Limb (tissue), 2 donors: ENCODE data around the gene PIEZO1.
"Not testable (repeated sequence)": the region's sequence is repeated elsewhere in the genome, so short reads cannot be mapped to it uniquely, and the experiment has no call there.

ENCODE experiments used
- DNase-seq, 2 donors: peaks; one replicate each; pipeline ENCODE4 v3.0.0-alpha.2; 2016; ENCODE audit errors: extremely low spot score in 2 of 2

PIEZO1 gene

GRCh38 chr16:88785106-88785924 is at the start of gene PIEZO1:
PIEZO1 (minus strand) TSS chr16:88785220; CDS start chr16:88784964, 256 bp downstream.
- DNase-seq, result peak in 1 of 2 donors; percentile 76

DNA sequence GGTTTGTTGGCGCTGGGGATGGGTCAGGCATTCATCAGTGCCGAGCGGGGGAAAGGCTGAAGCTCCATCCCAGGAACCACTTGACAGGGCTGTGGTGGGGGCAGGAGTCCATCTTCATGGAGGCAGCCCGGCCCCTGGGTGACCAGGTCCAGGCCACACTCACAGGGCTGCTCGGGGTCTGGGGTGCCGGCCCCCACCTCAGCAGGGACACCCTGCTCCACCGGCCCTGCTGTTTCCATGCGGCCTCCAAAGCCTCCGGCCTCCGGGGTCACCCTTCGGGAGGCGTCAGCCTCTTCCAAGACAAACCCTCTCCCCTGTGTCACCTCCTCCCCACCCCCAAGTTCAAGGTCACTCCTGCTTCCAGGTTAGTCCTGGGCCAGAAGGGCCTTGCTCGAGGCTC is 49.6 kb upstream of the PIEZO1 start:
- no peak for DNase-seq

DNA sequence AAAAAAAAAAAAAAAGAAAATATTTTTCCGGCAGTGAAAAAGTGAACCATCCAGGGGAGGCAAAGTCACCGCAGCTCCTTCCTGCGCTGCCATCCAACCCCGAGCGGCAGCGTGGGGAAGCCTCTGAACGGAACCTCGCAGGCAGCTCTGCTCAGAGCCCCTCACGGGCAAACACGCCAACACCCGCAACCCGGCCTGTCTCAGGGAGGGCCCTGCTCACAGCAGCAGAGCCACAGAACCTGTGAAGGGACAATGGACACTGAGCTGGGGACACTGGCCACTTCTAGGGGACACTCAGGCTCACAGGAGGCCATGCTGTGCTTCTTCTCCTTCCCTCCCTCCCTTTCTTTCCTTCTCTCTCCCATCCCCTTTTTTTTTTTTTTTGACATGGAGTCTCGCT is 48.1 kb upstream of the PIEZO1 start:
- no peak for DNase-seq

GRCh38 chr16:88831838-88832237 is 46.8 kb upstream of the PIEZO1 start:
- DNase-seq, result no peak

DNA sequence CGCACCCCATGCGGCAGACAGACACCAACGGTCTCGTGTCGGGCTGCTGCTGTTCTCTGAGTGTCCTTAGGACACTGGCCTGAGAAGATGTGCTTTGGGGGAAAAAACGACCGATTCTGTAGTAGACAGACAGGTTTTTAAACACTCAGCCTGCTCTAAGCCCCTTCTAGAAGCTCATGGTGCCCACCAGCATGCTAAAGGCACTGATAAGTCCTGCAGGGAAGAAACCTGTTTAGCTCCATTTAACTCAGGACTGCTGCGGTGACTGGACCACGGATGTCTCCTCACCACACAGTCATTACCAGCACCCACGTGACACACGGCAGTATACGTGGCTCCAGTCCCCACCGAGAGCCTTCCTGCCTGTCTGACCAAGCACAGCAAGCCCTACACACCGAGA is 45.8 kb upstream of the PIEZO1 start:
- DNase-seq, result no peak

DNA sequence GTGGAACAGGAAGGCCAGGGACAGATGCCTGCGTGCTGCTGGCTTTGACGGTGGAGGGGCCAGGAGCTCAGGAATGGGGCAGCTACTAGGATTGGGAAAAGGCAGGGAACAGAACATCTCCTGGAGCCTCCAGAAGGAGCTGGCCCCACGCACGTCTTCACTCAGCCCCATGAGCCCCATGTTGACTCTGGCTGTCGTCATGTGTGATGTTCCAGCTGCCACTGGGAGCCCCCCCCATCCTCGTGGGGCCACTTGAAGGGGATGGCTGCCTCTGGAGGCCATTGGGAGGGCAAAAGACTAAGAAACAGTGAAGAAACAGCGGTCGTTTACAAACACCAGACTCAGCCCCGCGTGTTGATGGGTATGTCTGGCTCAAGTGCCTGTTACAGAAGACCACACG is 45.2 kb upstream of the PIEZO1 start:
- DNase-seq, result no peak

DNA sequence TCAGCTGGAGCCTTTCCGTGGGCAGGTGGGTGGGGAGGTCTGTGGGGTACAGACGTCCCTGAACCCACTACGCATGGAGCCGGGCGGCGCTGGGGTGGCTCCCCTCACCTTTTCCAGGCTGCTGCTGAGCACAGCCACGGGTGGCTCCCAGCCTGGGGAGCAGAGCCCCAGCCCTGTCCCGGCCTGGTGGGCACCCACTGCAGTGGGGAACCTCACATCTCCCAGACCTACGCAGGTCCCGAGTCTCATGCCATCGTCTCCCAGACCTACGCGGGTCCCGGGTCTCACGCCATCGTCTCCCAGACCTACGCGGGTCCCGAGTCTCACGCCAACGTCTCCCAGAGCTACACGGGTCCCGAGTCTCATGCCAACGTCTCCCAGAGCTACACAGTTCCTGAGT is 43.7 kb upstream of the PIEZO1 start:
- DNase-seq, result no peak

GRCh38 chr16:88827727-88828126 is 42.7 kb upstream of the PIEZO1 start:
- DNase-seq, result no peak

- DNase-seq, result no peak
Measured at GRCh38 chr16:88826070-88826840, 41.2 kb upstream of the PIEZO1 start.

GRCh38 chr16:88825146-88825545 is 40.1 kb upstream of the PIEZO1 start:
- no peak for DNase-seq

DNA sequence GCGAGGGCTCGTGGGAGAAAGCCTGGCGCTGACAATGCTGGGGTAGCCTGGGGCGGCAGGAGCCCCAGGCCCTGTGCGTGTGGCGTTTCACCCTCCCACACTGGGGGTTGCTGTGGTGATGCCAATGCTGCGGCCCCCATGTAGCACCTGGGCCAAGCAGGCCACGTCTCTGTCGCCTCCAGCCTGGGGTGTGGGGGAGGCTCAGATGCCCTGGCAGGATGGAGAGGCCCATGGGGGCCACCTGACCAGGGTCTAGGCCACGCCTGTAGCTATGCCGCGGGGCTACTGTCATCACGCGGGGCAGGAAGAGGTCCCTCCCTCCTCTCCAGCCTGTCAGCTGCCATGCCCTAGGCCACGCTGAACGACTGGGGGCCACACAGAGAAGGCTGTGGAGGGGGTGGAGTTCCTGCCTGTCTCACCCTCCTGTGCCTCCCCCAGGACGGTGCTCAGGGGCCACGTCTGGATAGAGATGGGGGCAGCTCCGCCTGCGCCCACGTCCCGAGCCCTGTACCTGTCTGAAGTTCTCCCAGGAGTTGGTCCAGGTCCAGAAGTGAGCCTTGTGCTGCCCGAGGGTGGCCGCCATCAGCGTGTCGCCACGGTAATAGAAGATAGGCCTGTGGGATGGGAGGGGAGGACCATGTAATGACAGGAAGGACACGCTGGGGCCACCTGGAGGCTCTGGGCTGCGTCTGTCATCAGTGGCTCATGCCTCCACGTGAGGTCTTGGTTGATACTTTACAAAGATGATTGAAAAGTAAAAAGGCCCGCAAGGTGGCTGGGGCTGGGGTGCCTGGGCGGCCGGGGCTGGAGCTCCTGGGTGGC is 39.4 kb upstream of the PIEZO1 start:
- DNase-seq, result no peak

DNA sequence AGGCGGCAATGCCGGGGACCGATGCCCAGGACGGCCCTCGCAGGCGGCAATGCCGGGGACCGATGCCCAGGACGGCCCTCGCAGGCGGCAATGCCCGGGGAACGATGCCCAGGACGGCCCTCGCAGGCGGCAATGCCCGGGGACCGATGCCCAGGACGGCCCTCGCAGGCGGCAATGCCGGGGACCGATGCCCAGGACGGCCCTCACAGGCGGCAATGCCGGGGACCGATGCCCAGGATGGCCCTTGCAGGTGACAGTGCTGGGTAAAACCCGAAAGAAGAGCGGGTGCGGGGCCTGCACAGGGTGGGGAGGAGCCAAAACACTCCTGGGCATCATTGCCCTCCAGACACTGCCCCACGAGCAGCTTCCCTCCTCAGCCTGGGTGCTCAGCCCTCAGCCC is 38.6 kb upstream of the PIEZO1 start:
- not testable (repeated sequence) for DNase-seq

DNA sequence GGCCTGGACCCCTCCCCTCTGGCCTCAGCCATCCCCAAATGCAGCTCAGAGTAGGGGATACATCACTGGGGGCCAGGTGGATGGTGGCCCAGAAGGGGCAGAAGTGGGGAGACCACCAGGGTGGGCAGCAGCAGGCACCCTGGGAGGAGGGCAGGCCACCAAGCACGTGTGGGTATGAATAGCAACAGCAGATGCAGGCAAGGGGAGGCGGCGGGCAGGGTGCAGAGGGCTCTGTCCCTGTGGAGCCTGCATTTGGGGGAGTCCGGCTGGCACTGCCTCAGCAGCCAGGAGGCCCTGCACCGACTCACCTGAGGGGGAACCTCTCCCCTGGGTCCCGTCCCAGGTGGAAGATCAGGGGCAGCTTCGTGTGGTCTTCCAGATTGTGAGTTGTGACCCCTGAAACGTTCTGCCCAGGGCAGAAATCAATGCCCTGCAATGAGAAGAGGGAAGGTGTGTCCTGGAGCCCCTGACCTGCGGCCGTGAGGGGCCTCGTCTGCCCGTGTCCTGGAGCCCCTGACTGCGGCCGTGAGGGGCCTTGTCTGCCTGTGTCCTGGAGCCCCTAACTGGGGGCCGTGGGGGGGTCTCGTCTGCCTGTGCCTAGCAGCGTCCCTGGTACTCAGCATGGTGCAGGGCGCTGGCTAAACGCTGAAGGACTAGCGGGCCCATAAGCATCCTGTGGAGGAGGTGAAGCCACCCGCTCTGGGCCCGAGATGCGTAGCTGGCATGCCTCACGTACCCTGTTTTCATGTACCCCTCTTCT is 37.4 kb upstream of the PIEZO1 start:
- DNase-seq, result no peak

GRCh38 chr16:88821168-88821850 is 36.3 kb upstream of the PIEZO1 start:
- DNase-seq, result no peak

GRCh38 chr16:88820385-88821025 is 35.5 kb upstream of the PIEZO1 start:
- DNase-seq, result no peak

- no peak for DNase-seq
Measured at GRCh38 chr16:88819126-88819525, 34.1 kb upstream of the PIEZO1 start.

DNA sequence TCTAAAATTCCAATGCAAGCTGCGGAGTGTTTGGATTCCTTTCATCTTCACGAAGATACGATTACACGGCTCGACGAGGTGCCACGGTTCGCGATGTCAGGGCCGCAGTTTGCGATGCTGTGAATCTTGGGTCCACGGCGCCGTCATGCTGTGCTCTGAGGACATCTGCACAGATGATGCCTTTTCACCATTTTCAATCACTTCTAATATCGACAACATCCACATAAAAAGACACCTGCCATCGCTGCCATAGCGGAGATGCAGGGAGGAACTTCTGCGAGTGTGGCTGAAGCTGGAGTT is 33.5 kb upstream of the PIEZO1 start:
- DNase-seq, result no peak

- no peak for DNase-seq
Measured at GRCh38 chr16:88817785-88818574, 33.0 kb upstream of the PIEZO1 start.

GRCh38 chr16:88816736-88817535 is 31.9 kb upstream of the PIEZO1 start:
- no peak for DNase-seq
